GM06990 (cell line): ENCODE data around the gene RNF121.
A peak's percentile ranks its signal among the peaks of the same experiment; 100 is the strongest.
"Not testable (repeated sequence)": the region's sequence is repeated elsewhere in the genome, so short reads cannot be mapped to it uniquely, and the experiment has no call there.

Source experiments
- DNase-seq: peaks from one replicate; pipeline ENCODE4 v3.0.0-alpha.2; 2011; ENCODE audit not compliant: insufficient read length; ENCODE audit errors: extremely low read depth
- H3K27me3 ChIP-seq: replicated peaks from 2 replicates; pipeline ENCODE4 v1.6.0; 2011; ENCODE audit warnings: low read length; ENCODE audit not compliant: control insufficient read depth, insufficient read depth
- H3K36me3 ChIP-seq: 2 replicates; pipeline ENCODE4 v1.5.1; 2011; ENCODE audit warnings: low read length; ENCODE audit not compliant: control insufficient read depth, insufficient read depth
- H3K4me3 ChIP-seq: replicated peaks from 2 replicates; pipeline ENCODE4 v1.5.1; 2011; ENCODE audit warnings: low read depth, mild to moderate bottlenecking, control low read depth, low read length
- CTCF ChIP-seq: IDR thresholded peaks from 2 replicates; pipeline ENCODE4 v1.5.1; 2011; ENCODE audit warnings: low read length, control low read depth, mild to moderate bottlenecking, inconsistent platforms; ENCODE audit not compliant: insufficient read depth, poor library complexity, severe bottlenecking

Gene RNF121

GRCh38 chr11:71928737-71929443 lies at the start of gene RNF121:
Gene RNF121 (plus strand): TSS chr11:71929046. CDS start chr11:71929062, 16 bp downstream.
- no peaks in the 10 kb centered on the region for H3K36me3 ChIP-seq
- TF ChIP-seq CTCF: no peak
- peak within 1 kb of the TSS; percentile 76 for H3K4me3 ChIP-seq
- DNase-seq: peak; percentile 94
- H3K27me3 ChIP-seq: no peaks in the 10 kb centered on the region

- not testable (repeated sequence) for H3K4me3 ChIP-seq, DNase-seq, H3K36me3 ChIP-seq, H3K27me3 ChIP-seq
Observed at GRCh38 chr11:71885806-71886205, 43.0 kb upstream of the RNF121 start.

GRCh38 chr11:71888335-71889010 lies 40.4 kb upstream of the RNF121 start:
- not testable (repeated sequence) for H3K27me3 ChIP-seq, DNase-seq

GRCh38 chr11:71889181-71889872 lies 39.5 kb upstream of the RNF121 start:
- DNase-seq, H3K36me3 ChIP-seq, H3K4me3 ChIP-seq: not testable (repeated sequence)

More at GRCh38 chr11:71888335-71889010, 40.4 kb upstream of the RNF121 start:
- not testable (repeated sequence) for H3K4me3 ChIP-seq, H3K36me3 ChIP-seq

GRCh38 chr11:71895961-71896360 lies 32.9 kb upstream of the RNF121 start:
- no peak for TF ChIP-seq CTCF
- Histone ChIP-seq H3K27me3 (no peaks in the 10 kb centered on the region), H3K4me3 (no peak overlapping the region), H3K36me3 (no peaks in the 10 kb centered on the region)
- no peak for DNase-seq

More at GRCh38 chr11:71889181-71889872, 39.5 kb upstream of the RNF121 start:
- not testable (repeated sequence) for H3K27me3 ChIP-seq

GRCh38 chr11:71901137-71901536 lies 27.7 kb upstream of the RNF121 start:
- not testable (repeated sequence) for H3K4me3 ChIP-seq, DNase-seq, H3K27me3 ChIP-seq, H3K36me3 ChIP-seq

GRCh38 chr11:71908218-71908617 lies 20.6 kb upstream of the RNF121 start:
- no peak for DNase-seq
- no peak for TF ChIP-seq CTCF
- Histone ChIP-seq H3K4me3 (no peak overlapping the region), H3K36me3 (no peaks in the 10 kb centered on the region), H3K27me3 (no peaks in the 10 kb centered on the region)

- H3K27me3 ChIP-seq, H3K36me3 ChIP-seq, H3K4me3 ChIP-seq, DNase-seq: not testable (repeated sequence)
Observed at GRCh38 chr11:71910775-71911174, 18.1 kb upstream of the RNF121 start.
